HepG2 (cell line): ENCODE measurements around the gene ANKMY2. TPM values are rescaled to one million over a fixed set of nuclear protein-coding genes. Genes with fewer than 3 reads are reported as not detected.

Experiments used
- ATAC-seq: fragments of 200-7000 bp; cut with Tn5 transposase; 3 replicates; pipeline ENCODE4 v1.9.1; 2020; ENCODE audit warnings: mild to moderate bottlenecking, moderate library complexity
- BruUV-seq: library from RNA; stranded (reverse); fragments of 400-500 nt; replicated peaks from 2 replicates; lab custom pipeline; 2021; lab: Mats Ljungman, UMichigan
- CTCF ChIA-PET: fragments of 300-600 bp; formaldehyde crosslinking; extraction: SDS; loops from one replicate; lab custom pipeline; 2021; ENCODE audit warnings: low total read pairs, inconsistent platforms, low intra/inter-chr PET ratio; lab: Yijun Ruan, JAX
- POLR2A ChIA-PET: fragments of 350-600 bp; sonication (Branson Sonifier 250); formaldehyde crosslinking; loops from one replicate; lab custom pipeline; 2020; ENCODE audit warnings: antibody characterized with exemption, inconsistent platforms; lab: Yijun Ruan, JAX
- DNase-seq: peaks from one replicate; pipeline ENCODE4 v3.0.0-alpha.2; 2015; ENCODE audit warnings: low spot score
- FAIRE-seq: peaks from 3 replicates; lab custom pipeline; 2011; peaks lifted over from hg19 to GRCh38; lab: Jason Lieb, UNC
- H2AFZ ChIP-seq: one replicate; pipeline ENCODE4 v1.6.1; 2011; ENCODE audit warnings: low read length, inconsistent platforms
- H3K27ac ChIP-seq: fragments of 300-600 bp; 3 replicates; pipeline ENCODE4 v1.8.0; 2011; ENCODE audit warnings: mixed run types, mild to moderate bottlenecking, mixed read lengths, low read length, inconsistent platforms; ENCODE audit not compliant: insufficient read depth; ENCODE audit errors: extremely low read length
- H3K27me3 ChIP-seq, 2 experiments: fragments of 200-600 bp in 1 of 2; 2 replicates in 1 of 2; 3 replicates in 1 of 2; pipeline versions ENCODE4 v1.6.0 to v1.8.0; 2011; ENCODE audit warnings: low read length in 2 of 2, mild to moderate bottlenecking in 2 of 2, moderate library complexity in 2 of 2, inconsistent platforms in 1 of 2; ENCODE audit not compliant: insufficient read depth in 2 of 2, control insufficient read depth in 1 of 2
- H3K36me3 ChIP-seq, 2 experiments: fragments of 200-600 bp in 1 of 2; replicated peaks in 1 of 2; 2 replicates in 1 of 2; 3 replicates in 1 of 2; pipeline versions ENCODE4 v1.5.1 to v1.8.0; 2011; ENCODE audit warnings: low read length in 2 of 2, inconsistent platforms in 1 of 2; ENCODE audit not compliant: insufficient read depth in 2 of 2, control insufficient read depth in 1 of 2
- H3K4me1 ChIP-seq: 2 replicates; pipeline ENCODE4 v1.5.1; 2012; ENCODE audit warnings: low read length, inconsistent platforms; ENCODE audit not compliant: insufficient read depth
- H3K4me2 ChIP-seq: 2 replicates; pipeline ENCODE4 v1.6.0; 2011; ENCODE audit warnings: low read depth, low read length, inconsistent platforms
- H3K4me3 ChIP-seq, 3 experiments: fragments of 200-600 bp in 1 of 3; sonication (generic), shearing (Covaris generic) in 1 of 3; replicated peaks in 1 of 3; 2 replicates each; pipeline ENCODE4 v1.5.1; 2011 to 2016; ENCODE audit warnings: low read length in 3 of 3, inconsistent platforms in 2 of 3, low read depth in 2 of 3, mild to moderate bottlenecking in 2 of 3, control low read depth in 1 of 3, mixed read lengths in 1 of 3; ENCODE audit not compliant: insufficient read depth in 1 of 3
- H3K79me2 ChIP-seq: one replicate; pipeline ENCODE4 v1.6.1; 2011; ENCODE audit warnings: low read length, inconsistent platforms; ENCODE audit not compliant: insufficient read depth
- H3K9ac ChIP-seq: 2 replicates; pipeline ENCODE4 v1.6.0; 2011; ENCODE audit warnings: mild to moderate bottlenecking, low read depth, low read length, inconsistent platforms; ENCODE audit not compliant: insufficient read depth
- H3K9me3 ChIP-seq: 2 replicates; pipeline ENCODE4 v1.5.1; 2012; ENCODE audit warnings: mild to moderate bottlenecking, low read length
- H4K20me1 ChIP-seq: 2 replicates; pipeline ENCODE4 v1.6.0; 2011; ENCODE audit warnings: inconsistent platforms, mild to moderate bottlenecking, low read length, moderate library complexity; ENCODE audit not compliant: insufficient read depth
- AKAP8 ChIP-seq: sonication (generic); formaldehyde crosslinking; IDR thresholded peaks from 2 replicates; pipeline ENCODE4 v1.5.1; 2020; ENCODE audit warnings: mild to moderate bottlenecking, missing genetic modification reagents
- ELF4 ChIP-seq: sonication (generic); formaldehyde crosslinking; IDR thresholded peaks from 2 replicates; pipeline ENCODE4 v1.5.0; 2020; ENCODE audit warnings: missing genetic modification reagents, mild to moderate bottlenecking, moderate library complexity, borderline replicate concordance
- SP4 ChIP-seq: sonication (generic); formaldehyde crosslinking; IDR thresholded peaks from 2 replicates; pipeline ENCODE4 v1.8.1; 2023; ENCODE audit warnings: mild to moderate bottlenecking, missing genetic modification reagents
- SRY ChIP-seq: sonication (generic); formaldehyde crosslinking; IDR thresholded peaks from 2 replicates; pipeline ENCODE4 v1.8.0; 2022; ENCODE audit warnings: mild to moderate bottlenecking, missing genetic modification reagents
- ZC3H13 ChIP-seq: sonication (generic); formaldehyde crosslinking; IDR thresholded peaks from 2 replicates; pipeline ENCODE4 v1.8.1; 2023; ENCODE audit warnings: mild to moderate bottlenecking, missing genetic modification reagents, moderate library complexity
- ZNF563 ChIP-seq: sonication (generic); formaldehyde crosslinking; IDR thresholded peaks from 2 replicates; pipeline ENCODE4 v1.8.0; 2022; ENCODE audit warnings: mild to moderate bottlenecking, moderate library complexity, missing genetic modification reagents
- ZNF619 ChIP-seq: sonication (generic); formaldehyde crosslinking; IDR thresholded peaks from 2 replicates; pipeline ENCODE4 v1.4.0; 2020; ENCODE audit warnings: mild to moderate bottlenecking, missing genetic modification reagents
- ZSCAN31 ChIP-seq: sonication (generic); formaldehyde crosslinking; IDR thresholded peaks from 2 replicates; pipeline ENCODE4 v1.5.0; 2020; ENCODE audit warnings: low read depth, mild to moderate bottlenecking, missing genetic modification reagents
- whole genome bisulfite sequencing: methylation state at CpG from one replicate; pipeline ENCODE4 v1.1.6; 2017; ENCODE audit warnings: low lambda C conversion rate; 5-methylcytosine and 5-hydroxymethylcytosine counted together
- in situ Hi-C: cut with HindIII; loops from 2 replicates; pipeline ENCODE4 v1.10.0; 2017; ENCODE audit warnings: low pct_unique_long_range_greater_than_20kb; ENCODE audit not compliant: extremely low pct_ligation_motif_present
- intact Hi-C: fragments of 100-400 bp; cut with micrococcal nuclease; formaldehyde crosslinking; loops from one replicate; pipeline ENCODE4 v1.10.0; 2022; ENCODE audit not compliant: unreplicated experiment
- polyA plus RNA-seq, 8 experiments: library from polyadenylated mRNA; depleted of rRNA in 3 of 8; stranded (reverse) in 7 of 8; unstranded in 1 of 8; fragments of >200 nt; fragmentation: Illumina TruSeq in 4 of 8; extraction: Trizol in 4 of 8; gene quantifications; 2 replicates each; pipeline versions ENCODE4 v1.2.1 to v1.2.3, GENCODE V29; 2011 to 2016; ENCODE audit warnings: low read depth in 4 of 8, missing spikeins in 1 of 8, mixed read lengths in 1 of 8; ENCODE audit not compliant: insufficient read depth in 1 of 8
- total RNA-seq, 5 experiments: library from RNA; depleted of rRNA; stranded (reverse); fragments of >200 nt; fragmentation: Illumina TruSeq; extraction: Trizol; gene quantifications; 2 replicates each; pipeline ENCODE4 v1.2.3, GENCODE V29; 2016; ENCODE audit warnings: low read depth in 1 of 5
- TF ChIP-seq, protein P1 (sequence below): sonication (generic); formaldehyde crosslinking; IDR thresholded peaks from 2 replicates; pipeline ENCODE4 v1.8.0; 2022; ENCODE audit warnings: missing genetic modification reagents, low read depth, mild to moderate bottlenecking, borderline replicate concordance
- TF ChIP-seq, protein P2 (sequence below): sonication (generic); formaldehyde crosslinking; IDR thresholded peaks from 2 replicates; pipeline ENCODE4 v1.5.1; 2020; ENCODE audit warnings: missing genetic modification reagents, mild to moderate bottlenecking, borderline replicate concordance
- TF ChIP-seq, protein P3 (sequence below): sonication (generic); formaldehyde crosslinking; IDR thresholded peaks from 2 replicates; pipeline ENCODE4 v1.8.1; 2023; ENCODE audit warnings: mild to moderate bottlenecking, missing genetic modification reagents, borderline replicate concordance
- TF ChIP-seq, protein P4 (sequence below): IDR thresholded peaks from 2 replicates; pipeline ENCODE4 v1.6.1; 2016; ENCODE audit warnings: missing compliant biosample characterization, missing genetic modification reagents, borderline replicate concordance

The ANKMY2 gene
- total and polyA plus RNA-seq, 2 of the 13 experiments (the other 11 are each of a cell fraction or from before 2014, with no cell fraction given): 12.2 to 21.6 TPM

DNA sequence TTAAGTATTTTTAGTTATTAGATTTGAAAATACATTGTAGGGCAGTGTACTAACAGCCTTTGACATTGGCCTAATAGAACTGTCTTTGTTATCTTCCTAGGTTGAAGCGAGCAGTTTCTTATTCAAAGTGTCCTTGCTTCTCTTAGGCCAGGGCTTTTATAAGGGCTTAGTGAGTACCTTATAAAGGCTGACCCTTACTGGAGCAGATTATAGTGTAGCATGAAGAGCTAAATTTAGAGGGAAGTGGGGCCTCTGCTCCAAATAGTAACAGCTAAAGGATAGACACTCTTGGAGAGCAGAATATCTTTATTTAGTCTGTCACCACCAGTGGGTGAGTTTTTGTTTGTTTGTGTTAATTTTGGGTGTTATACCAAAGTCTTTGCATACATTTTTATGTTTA lies 16.4 kb upstream of the ANKMY2 start:
- peaks cover 3% of the 10 kb centered on the region in 2 experiments; a peak in 1 of 5 replicates for H3K36me3 ChIP-seq
- in situ Hi-C loops (no loop called here), intact Hi-C loops (loop anchor here (2.0 to 10.0 kb wide), 2 partner anchors 15 to 1287 kb away; partner anchors contain the start of gene BZW2)
- FAIRE-seq (no peak), ATAC-seq (no peak), DNase-seq (no peak)
- WGBS: 94% methylated on average over 1 of the region's 1 CpG
- no peak overlapping the region for H2AFZ ChIP-seq
- H4K20me1 ChIP-seq: peaks cover 3% of the 10 kb centered on the region; the same call in 1 of the 2 replicates
- H3K27ac ChIP-seq: no peak overlapping the region
- H3K79me2 ChIP-seq: peaks cover 67% of the 10 kb centered on the region
- no peaks in the 10 kb centered on the region for H3K9me3 ChIP-seq
- H3K9ac ChIP-seq: no peak overlapping the region
- POLR2A ChIA-PET: interaction anchor here (2.5 kb wide), 1 partner anchor 16 kb away, joined by 8 read pairs; the partner anchor contains the start of genes ANKMY2 and BZW2
- TF ChIP-seq, protein P1, sequence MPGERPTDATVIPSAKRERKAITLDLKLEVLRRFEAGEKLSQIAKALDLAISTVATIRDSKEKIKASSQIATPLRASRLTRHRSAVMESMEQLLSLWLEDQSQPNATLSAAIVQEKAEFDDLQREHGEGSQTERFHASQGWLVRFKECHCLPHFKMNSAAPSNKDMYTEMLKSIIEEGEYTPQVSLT: no peak
- no peak for TF ChIP-seq ZSCAN31 (CRISPR knock-in tag)
- TF ChIP-seq ZC3H13: no peak
- no peak for TF ChIP-seq ZNF619 (CRISPR knock-in tag)
- TF ChIP-seq ZNF563 (CRISPR knock-in tag): no peak
- TF ChIP-seq SP4 (CRISPR knock-in tag): no peak
- TF ChIP-seq SRY (CRISPR knock-in tag): no peak
- TF ChIP-seq, protein P2, sequence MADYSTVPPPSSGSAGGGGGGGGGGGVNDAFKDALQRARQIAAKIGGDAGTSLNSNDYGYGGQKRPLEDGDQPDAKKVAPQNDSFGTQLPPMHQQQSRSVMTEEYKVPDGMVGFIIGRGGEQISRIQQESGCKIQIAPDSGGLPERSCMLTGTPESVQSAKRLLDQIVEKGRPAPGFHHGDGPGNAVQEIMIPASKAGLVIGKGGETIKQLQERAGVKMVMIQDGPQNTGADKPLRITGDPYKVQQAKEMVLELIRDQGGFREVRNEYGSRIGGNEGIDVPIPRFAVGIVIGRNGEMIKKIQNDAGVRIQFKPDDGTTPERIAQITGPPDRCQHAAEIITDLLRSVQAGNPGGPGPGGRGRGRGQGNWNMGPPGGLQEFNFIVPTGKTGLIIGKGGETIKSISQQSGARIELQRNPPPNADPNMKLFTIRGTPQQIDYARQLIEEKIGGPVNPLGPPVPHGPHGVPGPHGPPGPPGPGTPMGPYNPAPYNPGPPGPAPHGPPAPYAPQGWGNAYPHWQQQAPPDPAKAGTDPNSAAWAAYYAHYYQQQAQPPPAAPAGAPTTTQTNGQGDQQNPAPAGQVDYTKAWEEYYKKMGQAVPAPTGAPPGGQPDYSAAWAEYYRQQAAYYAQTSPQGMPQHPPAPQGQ: no peak
- TF ChIP-seq ELF4 (CRISPR knock-in tag): no peak
- TF ChIP-seq, protein P3, sequence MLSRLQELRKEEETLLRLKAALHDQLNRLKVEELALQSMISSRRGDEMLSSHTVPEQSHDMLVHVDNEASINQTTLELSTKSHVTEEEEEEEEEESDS (CRISPR knock-in tag): no peak
- no peak for TF ChIP-seq AKAP8 (CRISPR knock-in tag)
- TF ChIP-seq, protein P4, sequence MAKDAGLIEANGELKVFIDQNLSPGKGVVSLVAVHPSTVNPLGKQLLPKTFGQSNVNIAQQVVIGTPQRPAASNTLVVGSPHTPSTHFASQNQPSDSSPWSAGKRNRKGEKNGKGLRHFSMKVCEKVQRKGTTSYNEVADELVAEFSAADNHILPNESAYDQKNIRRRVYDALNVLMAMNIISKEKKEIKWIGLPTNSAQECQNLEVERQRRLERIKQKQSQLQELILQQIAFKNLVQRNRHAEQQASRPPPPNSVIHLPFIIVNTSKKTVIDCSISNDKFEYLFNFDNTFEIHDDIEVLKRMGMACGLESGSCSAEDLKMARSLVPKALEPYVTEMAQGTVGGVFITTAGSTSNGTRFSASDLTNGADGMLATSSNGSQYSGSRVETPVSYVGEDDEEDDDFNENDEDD (CRISPR knock-in tag): no peak
- TSS peak; percentile 7 for BruUV-seq
- no peak overlapping the region for H3K4me3 ChIP-seq
- H3K4me2 ChIP-seq: no peak overlapping the region
- H3K4me1 ChIP-seq: peaks cover 24% of the 10 kb centered on the region
- H3K27me3 ChIP-seq: no peaks in the 10 kb centered on the region
- CTCF ChIA-PET: no interaction called here
